Left lobe of liver (tissue), 2 donors: ENCODE data around the gene PDGFC. TPM values are rescaled to one million over a fixed set of nuclear protein-coding genes. Genes with fewer than 3 reads are reported as not detected.

Source experiments
- ATAC-seq: fragments of 200-7000 bp; cut with Tn5 transposase; one replicate; pipeline ENCODE4 v1.9.1; 2020; ENCODE audit warnings: mild to moderate bottlenecking, moderate library complexity
- DNase-seq: peaks from one replicate; pipeline ENCODE4 v3.0.0-alpha.2; 2020; ENCODE audit warnings: low spot score
- total RNA-seq: library from RNA; stranded (reverse); gene quantifications from one replicate; pipeline ENCODE4 v1.2.1, GENCODE V29; 2021
- donor health status: DM: no; HTN: no; CAD: no; lungs with moderate emphysema.
- donor health status: DM: no; HTN: yes; CAD: no.

Gene PDGFC
- total RNA-seq, 1 donor from 2014 or later: 9.1 TPM

DNA sequence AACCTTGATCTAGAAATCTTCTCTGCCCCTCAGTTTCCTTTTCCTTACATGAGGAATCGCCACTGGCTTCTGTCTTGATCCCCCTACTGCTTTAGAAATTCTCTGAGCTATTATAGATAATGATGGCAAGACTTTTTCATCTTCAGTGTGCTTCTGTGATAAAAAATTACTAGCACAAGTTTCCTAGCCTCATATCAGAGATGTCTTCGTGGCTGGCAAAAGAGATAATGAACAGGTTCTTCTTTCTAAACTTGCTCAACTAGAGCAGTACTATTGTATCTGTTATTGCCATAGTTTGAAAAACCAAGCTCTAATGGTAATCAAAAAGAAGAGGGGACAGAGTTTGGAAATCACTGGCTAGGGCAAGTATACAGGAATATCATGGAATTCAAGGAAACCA, 4.1 kb upstream of the PDGFC start:
- DNase-seq (no peak), ATAC-seq (no peak)

DNA sequence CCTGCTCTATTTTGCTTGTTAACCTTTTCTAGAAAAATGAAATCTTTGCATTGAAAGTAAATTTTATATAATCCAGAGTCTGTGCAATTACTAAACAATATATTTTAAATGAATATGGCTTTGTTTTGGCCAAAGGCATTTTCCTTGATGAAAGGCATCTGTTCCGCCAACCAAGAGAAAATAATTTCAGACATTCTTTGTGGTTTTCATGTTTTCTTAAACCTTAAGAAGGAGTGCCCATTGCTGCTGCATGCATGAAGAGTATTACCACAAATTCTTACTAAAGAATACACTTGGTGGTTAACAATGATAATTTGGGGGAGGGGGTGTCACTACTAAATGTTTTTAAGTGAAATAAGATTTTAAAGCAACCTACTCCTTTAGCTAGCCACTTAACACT, 2.7 kb upstream of the PDGFC start:
- no peak for ATAC-seq

GRCh38 chr4:156972379-156973015, 898 bp upstream of the PDGFC start:
- DNase-seq (no peak), ATAC-seq (peak; percentile 25)

More for the DNA sequence above, 2.7 kb upstream of the PDGFC start:
- no peak for DNase-seq

- ATAC-seq: peak; percentile 25
These were observed 379 bp downstream of the PDGFC start for GRCh38 chr4:156971165-156971675.

GRCh38 chr4:156970501-156971164, 966 bp downstream of the PDGFC start:
- ATAC-seq (peak; percentile 60), DNase-seq (peak; percentile 67)

More at GRCh38 chr4:156971165-156971675, 379 bp downstream of the PDGFC start:
- DNase-seq: peak; percentile 63

- ATAC-seq (no peak), DNase-seq (no peak)
These were observed 1.7 kb downstream of the PDGFC start for GRCh38 chr4:156969911-156970310.

DNA sequence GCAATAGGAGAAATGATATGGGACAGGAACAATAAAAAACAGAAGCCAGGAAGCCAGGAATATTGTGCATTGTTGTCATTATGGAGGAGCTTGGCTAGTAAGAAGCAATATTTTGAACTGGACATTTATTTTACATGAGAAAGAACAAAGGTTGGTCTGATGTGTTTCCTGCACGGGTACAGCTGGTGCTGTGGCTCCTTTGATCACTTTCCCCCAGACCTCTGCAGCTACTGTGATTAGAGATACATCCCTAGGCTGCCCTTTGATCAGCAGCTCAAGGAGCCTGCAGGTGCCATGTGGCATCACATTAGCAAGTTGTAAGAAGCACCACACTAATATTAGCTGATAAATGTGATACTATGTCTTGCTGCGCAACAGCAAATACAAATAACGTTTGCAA, 2.5 kb downstream of the PDGFC start:
- no peak for ATAC-seq
- no peak for DNase-seq

DNA sequence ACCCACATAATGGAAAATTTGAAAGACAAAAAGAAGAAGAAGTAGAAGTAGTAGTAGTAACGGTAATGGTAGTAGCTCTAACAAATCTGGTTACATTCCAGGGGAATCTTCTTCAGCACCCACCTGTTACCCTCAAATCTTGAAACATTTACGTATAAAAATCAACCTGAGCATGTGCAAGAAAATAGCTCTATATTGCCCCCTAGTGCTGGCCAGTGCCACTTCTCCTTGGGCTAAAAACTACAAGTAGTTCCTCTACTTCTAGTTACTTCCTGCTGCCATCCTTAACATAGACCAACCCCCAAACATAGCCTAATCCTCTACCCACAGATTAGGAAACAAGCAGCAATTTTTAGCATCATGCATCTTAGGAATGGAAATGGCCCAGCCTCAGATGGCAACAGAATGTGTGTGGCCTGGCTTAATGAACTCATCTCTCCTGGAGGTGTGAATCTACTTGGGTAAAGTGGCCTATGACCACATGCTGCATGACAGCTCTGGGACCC, 3.1 kb downstream of the PDGFC start:
- ATAC-seq (peak; percentile 36), DNase-seq (peak; percentile 53)

DNA sequence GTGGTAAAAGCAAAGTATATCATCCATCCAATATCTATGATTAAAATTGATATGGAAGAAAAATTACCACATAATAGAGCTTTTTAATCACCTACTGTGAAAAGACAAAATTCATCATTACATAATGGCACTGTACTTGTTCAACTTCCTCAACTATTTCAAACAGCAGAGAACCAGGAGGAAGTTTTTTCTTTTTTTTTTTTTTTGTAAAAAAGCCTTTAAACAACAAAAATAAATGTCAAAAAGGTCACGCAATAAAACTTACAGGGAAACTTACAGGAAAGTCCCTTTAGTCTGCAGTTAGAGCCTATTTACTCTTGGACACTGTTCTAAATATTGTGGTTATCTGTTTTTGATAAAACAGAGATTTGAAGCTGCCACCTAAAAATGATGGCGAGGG, 4.8 kb downstream of the PDGFC start:
- ATAC-seq (no peak), DNase-seq (no peak)

GRCh38 chr4:156963419-156963818, 8.2 kb downstream of the PDGFC start:
- DNase-seq (no peak), ATAC-seq (peak; percentile 75)

- peak; percentile 77 for ATAC-seq
- DNase-seq: no peak
These were observed 9.0 kb downstream of the PDGFC start for GRCh38 chr4:156962528-156962974.

- DNase-seq (no peak), ATAC-seq (no peak)
These were observed 9.6 kb downstream of the PDGFC start for GRCh38 chr4:156962058-156962358.

GRCh38 chr4:156961196-156962057, 10.2 kb downstream of the PDGFC start:
- ATAC-seq (no peak), DNase-seq (no peak)

DNA sequence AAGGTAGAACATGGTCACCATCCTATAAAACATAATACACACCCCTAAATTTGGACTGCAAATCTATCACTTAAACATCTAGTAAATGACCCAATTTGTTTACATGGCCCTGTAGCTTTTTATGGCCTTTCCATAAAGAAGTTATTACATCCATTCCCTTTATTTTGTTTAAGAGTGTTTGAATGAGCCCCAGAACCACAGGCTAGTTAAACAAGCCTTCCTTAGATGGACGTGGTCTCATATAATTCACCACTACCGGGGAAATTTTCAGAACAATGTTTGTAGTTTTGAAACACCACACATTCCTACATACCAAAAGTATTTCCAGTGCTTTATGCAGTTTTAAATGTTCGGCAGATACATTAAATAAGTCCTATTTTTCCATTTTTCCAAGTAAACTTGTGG, 12.3 kb downstream of the PDGFC start:
- DNase-seq: no peak
- no peak for ATAC-seq

- ATAC-seq (no peak), DNase-seq (no peak)
These were observed 13.1 kb downstream of the PDGFC start for GRCh38 chr4:156958276-156959074.

DNA sequence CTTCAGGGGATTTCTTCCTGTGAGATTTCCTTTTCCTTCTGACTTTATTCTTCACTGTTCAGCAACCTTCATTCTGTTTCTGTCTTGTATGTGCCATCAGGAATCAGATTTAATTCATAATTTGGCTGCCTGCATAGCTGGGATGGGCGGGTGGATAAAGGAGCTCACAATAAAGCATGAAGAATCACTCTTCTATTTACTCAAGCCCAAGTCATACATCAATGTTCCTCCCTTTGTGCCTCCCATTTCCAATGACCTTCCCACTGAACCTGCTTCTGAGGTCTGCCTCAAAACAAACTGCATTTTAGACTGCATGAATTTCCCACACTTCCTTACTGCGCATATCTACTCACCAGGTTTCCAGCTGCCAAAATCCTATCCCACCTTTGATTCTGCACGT, 14.0 kb downstream of the PDGFC start:
- no peak for ATAC-seq

DNA sequence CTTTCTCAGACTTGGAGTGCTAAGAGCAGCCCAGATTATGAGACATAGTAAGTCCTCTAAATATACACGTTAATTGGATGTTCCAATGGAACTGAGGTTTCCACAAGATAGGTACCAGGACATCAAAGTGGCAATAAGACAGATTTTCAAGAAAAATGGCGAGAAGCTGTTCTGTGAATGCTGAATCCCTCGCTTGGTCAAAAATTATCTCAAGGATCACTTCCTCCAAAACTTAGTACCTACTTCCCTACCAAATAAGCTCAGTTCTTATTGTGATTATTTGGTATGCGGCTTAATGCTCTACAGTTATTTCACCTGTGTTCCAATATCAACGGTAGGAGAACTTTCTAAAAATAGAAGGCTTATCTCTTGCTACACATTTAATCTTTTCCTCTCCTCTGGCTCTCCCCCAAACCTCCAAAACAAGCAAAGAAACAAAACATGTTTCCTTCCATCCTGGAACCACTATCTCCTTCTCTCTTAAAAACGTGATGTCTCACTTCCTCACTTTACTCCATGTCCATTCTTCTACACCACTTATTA, 14.7 kb downstream of the PDGFC start:
- ATAC-seq (no peak), DNase-seq (no peak)

More for the DNA sequence above, 14.0 kb downstream of the PDGFC start:
- DNase-seq: no peak

DNA sequence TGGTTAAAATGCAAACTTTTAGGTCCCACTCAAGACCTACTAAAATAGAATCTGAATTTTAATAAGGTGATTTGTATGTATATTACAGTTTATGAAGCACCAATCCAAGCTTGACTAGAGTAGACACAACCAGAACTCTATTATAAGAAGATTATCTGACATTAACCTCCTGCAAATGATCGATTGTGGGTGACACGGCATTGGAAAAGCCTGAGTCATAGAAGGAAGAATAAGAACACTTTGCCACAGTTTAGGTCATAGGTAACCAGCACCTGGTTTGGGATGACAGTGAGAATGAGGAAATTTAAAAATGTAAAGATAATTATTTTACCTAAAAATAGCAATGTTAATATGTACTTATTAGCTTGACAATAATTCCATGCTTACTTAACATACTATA, 15.2 kb downstream of the PDGFC start:
- no peak for ATAC-seq

GRCh38 chr4:156954587-156954986, 17.0 kb downstream of the PDGFC start:
- ATAC-seq (no peak), DNase-seq (no peak)

More for the DNA sequence above, 15.2 kb downstream of the PDGFC start:
- no peak for DNase-seq

DNA sequence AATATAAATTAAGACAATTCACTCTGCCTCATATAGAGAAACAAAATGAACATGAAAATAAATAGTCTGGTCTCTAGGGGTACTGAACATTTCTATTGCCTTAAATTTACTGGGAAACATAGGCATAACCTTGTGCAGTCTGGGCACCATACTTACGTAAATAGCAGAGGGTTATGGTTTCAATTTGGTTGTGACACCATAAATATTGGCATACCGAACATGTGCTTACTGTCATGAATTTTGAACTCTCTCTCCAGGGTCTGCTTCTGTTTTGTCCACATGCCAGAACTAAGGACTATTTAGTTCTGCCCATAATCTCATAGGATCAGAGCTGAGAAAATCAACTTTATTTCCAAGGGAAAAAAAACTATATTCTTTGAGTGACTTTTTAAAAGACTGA, 17.6 kb downstream of the PDGFC start:
- no peak for ATAC-seq

More for the DNA sequence above, 17.6 kb downstream of the PDGFC start:
- DNase-seq: no peak
